NCI-H1930 (cell line): Measurements from ENCODE around the gene FRY.
"Not testable (repeated sequence)": the region's sequence is repeated elsewhere in the genome, so short reads cannot be mapped to it uniquely, and the experiment has no call there.

ENCODE experiments used
- DNase-seq, 2 experiments: peaks; one replicate each; lab custom pipeline; 2025; lab: John Stamatoyannopoulos, UW

Gene FRY

DNA sequence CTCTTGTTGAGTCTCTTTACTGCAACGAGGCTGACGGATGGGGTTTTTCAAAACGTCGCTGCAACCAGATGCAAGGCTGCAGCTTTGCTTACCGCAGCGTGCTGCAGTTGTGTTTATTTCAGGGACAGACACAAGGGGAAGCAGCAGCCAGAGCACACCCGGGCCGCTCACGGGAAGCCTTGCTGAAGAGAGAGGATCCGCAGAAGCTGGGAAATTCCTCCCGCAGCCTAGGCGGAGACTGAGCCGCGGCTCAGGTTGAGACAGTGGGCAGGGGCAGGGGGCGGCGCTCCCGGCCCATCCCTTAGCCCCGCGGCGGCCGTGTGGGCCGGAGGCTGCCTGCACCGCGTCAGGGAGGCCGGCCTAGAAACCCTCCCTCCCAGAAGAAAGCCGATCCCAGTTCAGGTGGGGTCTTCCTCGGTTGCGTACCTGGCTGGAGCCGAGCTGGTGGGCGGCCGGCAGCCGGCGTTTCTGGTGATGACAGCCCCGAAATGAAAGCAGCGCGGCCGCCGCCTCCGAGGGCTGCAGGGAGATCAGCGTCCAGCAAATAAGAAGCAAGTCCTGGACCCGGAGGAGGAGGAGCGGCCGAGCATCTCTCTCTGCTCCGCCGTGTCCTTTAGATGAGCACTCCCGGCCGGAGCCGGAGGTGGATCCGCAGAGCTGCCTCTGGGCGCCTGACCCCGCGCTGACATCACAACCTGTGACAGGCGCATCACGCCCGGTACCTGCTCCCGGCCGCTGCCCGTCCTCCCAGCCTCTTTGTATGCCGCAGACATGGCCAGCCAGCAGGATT is at the start of gene FRY:
Gene FRY, plus strand, starts transcription at position 750 of the 790 bp plus-strand sequence. Its CDS starts 22 bp downstream, at position 772.
- peak; percentile 74 to 77 for DNase-seq

DNA sequence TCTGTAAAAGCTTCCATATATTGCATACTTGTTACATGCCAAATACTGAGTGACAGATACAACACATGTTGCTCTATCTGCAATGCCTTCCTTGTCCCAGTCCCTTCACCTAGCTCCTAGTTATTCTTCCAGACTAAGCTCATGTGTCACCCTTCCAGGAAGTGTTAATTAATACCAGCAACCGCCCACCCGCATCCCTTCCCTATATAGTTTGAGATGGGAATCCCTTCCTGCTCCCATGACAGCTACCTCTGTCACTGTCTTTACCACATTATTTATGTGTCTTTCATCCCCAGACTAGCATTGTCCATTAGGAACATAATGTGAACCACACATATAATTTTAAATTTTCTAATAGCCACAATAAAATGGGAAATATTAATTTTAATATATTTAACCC is 49.5 kb upstream of the FRY start:
- no peak for DNase-seq

DNA sequence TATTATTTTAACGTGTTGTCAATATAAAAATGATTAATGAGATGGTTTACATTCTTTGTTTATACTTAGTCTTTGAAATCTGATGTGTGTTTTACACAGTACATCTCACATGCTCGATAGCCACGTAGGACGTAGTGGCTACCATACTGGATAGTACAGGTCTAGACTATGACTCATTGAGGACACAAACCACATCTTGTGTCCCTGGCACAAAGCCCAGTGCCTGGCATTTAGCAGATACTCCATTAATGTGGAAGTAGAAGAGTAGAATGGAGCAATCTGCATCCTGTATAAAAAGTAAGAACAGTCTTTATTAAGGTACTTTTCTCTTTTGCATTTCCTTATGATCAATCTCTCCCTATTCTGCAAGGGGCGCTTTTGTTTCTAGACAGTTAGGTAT is 49.0 kb upstream of the FRY start:
- peak; percentile 22 to 82 for DNase-seq

GRCh38 chr13:31983696-31984095 is 47.9 kb upstream of the FRY start:
- not testable (repeated sequence) for DNase-seq

DNA sequence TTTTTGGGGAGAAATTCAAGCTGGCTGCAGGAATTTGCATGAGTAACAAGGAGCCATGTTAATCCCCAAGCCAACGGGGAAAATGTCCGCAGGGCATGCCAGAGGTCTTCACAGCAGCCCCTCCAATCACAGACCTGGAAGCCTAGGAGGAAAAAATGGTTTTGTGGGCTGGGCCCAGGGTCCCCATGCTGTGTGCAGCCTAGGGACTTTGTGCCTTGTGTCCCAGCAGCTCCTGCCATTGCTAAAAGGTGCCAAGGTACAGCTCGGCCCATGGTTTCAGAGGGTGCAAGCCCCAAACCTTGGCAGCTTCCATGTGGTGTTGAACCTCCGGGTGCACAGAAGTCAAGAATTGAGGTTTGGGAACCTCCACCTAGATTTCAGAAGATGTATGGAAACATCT is 47.2 kb upstream of the FRY start:
- not testable (repeated sequence) for DNase-seq

- DNase-seq = peak; percentile 30 to 63
Measured at GRCh38 chr13:31986676-31987470, 44.7 kb upstream of the FRY start.

DNA sequence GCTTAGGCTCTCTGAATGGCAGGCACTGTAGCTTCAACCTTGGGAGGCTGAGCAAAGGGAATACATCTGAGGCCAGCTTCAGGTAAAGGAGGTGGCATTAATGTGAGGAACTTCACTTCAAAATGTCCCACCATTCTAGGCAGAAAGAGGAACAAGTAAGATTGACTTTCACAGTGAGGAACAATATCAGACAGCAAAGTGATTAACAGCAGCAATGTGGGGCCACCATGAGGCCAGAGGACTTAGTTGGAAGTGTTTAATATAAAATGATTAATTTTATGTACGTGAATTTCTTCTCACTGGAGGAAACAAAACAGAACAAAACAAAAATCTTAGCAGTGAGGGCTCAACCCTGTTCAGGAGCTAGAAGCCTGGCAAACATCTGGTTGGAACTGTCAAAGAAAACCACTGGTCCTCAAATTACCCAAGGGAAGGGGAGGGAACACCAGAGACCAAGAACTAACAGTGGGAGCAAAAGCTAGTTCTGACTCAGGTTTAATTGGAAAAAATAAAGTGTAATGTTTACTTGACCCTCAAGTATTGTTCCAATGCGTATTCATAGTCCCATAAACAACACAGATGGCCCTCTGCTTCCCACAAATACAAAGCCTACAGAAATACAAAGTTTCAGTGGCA is 43.9 kb upstream of the FRY start:
- peak in 1 of 2 experiments; percentile 20 for DNase-seq

DNA sequence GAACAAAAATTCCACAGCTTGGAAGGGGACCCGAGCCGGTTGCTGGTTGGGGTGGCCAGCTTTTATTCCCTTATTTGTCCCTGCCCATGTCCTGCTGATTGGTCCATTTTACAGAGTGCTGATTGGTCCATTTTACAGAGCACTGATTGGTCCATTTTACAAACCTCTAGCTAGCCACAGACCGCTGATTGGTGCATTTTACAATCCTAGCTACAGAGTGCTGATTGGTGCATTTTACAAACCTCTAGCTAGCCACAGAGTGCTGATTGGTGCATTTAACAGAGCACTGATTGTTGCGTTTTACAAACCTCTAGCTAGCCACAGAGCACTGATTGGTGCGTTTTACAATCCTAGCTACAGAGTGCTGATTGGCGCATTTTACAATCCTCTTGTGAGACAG is 37.2 kb upstream of the FRY start:
- DNase-seq = not testable (repeated sequence)

GRCh38 chr13:31996601-31997000 is 35.0 kb upstream of the FRY start:
- DNase-seq = no peak

- no peak for DNase-seq
Measured at GRCh38 chr13:31997641-31998040, 33.9 kb upstream of the FRY start.

DNA sequence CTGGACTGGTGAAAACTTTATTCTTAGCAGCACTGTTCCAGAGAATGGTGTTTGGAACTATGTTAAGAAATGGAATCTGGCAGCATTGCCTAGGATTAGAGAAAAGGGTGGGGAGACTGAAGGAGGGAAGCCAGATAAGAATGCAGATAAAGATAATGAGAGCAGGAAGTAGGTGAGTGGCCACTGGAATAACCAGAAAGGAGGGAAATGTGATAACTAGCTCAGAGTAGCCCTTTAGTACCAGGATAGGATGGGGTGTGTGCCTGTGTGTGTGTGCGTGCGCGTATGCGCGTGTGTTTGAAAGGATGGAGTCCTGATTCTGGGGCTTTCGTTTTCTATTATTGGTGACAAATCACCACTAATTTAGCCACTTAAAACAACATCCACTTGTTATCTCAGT is 33.4 kb upstream of the FRY start:
- DNase-seq = no peak

DNA sequence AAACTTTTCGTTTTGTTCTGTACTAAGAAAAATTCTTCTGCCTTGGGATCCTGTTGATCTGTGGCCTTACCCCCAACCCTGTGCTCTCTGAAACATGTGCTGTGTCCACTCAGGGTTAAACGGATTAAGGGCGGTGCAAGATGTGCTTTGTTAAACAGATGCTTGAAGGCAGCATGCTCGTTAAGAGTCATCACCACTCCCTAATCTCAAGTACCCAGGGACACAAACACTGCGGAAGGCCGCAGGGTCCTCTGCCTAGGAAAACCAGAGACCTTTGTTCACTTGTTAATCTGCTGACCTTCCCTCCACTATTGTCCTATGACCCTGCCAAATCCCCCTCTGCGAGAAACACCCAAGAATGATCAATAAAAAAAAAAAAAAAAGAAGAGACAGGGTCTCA is 30.8 kb upstream of the FRY start:
- DNase-seq = not testable (repeated sequence)

- DNase-seq = peak in 1 of 2 experiments; percentile 47
Measured at GRCh38 chr13:32001154-32001768, 30.3 kb upstream of the FRY start.

GRCh38 chr13:32001769-32002168 is 29.8 kb upstream of the FRY start:
- no peak for DNase-seq

DNA sequence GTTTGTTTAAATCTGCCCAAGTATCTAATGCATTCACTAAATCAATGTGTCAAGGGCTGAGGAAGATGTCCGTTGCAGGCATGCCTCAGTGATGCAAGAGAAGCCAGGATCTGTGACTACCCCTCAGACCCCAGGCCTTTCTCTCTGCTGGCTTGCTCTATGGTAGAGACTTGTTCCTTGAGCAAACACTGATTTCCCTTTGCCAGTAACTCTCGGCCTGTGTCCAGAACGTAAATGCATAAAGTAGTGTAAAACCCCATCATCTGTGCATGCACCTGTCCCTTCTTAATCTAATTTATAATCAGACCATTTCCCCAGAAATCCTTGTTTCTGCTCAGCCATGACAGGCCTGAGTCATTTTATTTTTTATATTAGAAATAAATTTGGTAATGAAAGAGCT is 28.7 kb upstream of the FRY start:
- DNase-seq = no peak

DNA sequence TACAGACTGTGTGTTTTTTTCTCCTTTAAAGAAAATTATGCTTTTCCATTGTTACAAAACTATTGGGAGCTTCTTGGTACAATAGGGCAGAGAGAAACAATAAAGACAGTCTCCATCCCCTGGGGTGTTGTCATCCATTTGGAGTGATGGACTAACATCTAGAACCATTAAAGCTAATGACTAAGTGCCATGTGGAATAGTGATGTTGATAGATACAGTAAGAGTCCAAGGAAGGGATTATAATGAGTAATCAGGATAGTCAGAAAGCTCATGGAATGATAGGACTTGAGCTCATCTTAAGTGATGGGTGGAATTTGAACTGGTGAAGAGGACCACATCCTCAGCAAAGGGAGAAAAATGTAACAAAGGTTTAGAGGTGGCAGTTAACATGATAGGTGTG is 24.1 kb upstream of the FRY start:
- DNase-seq = peak; percentile 39 to 61

DNA sequence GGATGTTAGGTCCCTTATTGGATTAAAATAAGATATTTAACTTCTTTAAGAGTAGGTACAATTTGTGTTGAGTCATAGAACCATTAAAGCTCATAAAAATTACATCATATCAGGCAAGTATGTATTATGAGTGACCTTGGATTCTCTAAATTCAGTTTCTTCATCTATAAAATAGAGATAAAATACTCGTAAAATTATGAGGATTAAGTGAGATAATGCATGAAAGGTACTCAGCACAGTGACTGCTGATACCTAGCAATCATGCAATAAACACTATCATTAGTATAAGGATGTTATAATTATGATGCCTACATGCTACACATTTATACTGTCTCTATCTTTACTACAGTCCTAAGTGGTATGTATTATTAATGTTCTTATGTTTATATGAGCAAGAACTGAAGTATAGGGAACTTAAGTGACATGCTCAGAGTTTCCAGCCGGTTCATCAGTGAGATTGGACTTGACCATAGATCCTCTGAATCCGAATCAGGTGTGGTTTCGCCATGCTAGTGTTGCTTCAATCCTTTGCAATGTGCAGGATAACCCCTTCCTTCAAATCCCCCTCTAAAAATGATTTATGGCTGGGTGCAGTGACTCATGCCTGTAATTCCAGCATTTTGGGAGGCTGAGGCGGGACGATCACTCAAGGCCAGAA is 22.9 kb upstream of the FRY start:
- DNase-seq = no peak

GRCh38 chr13:32009362-32009761 is 22.2 kb upstream of the FRY start:
- DNase-seq = no peak

GRCh38 chr13:32010136-32010535 is 21.4 kb upstream of the FRY start:
- no peak for DNase-seq

GRCh38 chr13:32011971-32012370 is 19.6 kb upstream of the FRY start:
- no peak for DNase-seq

GRCh38 chr13:32013181-32013580 is 18.4 kb upstream of the FRY start:
- DNase-seq = no peak

- no peak for DNase-seq
Measured at GRCh38 chr13:32016119-32016518, 15.5 kb upstream of the FRY start.
